ENCODE results near the gene MED25. TPM values are rescaled to one million over a fixed set of nuclear protein-coding genes. Genes with fewer than 3 reads are reported as not detected.

MED25 gene
- total and polyA plus RNA-seq, 9 of the 15 experiments (the other 6 are each of a cell fraction or from before 2014, with no cell fraction given): 4.1 to 93.9 (median 19.3) TPM

DNA sequence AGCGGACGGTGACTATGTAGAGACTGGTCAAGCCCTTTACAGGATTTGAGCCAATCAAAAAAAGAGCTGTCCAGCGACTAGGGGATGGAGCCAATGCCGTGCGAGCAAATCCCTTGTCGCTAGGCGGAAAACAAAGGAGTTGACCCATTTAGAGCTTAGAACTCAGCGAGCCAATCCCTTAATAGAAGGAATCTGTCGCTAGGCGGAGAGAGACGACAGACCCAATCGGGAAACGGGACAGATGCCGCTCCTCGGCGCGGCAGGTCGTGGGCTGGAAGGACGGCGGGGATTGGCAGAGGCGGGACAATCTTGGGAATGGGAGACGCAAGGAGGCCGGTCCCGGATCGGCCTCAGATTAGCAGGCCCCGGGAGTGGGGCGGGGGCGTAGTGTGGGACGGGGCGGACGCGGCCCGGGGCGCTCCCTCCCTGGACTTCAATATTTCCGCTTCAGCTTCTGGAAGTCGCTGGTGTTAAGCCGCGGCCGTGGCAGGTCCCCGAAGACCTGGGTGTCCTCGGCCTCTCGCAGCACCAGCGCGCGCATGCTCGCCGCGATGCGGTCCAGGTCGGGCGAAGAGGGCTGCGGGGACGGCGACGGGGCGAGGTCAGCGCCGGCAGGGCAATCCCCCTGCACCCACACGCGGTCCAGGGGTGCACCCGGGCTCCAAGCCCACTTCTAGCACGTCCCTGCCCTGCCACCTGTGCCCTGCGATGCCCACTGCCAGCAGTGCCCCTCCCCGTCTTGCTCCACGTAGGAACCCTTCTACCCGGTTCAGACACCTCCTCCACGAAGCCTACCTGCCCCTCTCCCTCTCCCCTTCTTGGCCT is 51.6 kb downstream of the MED25 start (continued):
- TF ChIP-seq, protein P1, sequence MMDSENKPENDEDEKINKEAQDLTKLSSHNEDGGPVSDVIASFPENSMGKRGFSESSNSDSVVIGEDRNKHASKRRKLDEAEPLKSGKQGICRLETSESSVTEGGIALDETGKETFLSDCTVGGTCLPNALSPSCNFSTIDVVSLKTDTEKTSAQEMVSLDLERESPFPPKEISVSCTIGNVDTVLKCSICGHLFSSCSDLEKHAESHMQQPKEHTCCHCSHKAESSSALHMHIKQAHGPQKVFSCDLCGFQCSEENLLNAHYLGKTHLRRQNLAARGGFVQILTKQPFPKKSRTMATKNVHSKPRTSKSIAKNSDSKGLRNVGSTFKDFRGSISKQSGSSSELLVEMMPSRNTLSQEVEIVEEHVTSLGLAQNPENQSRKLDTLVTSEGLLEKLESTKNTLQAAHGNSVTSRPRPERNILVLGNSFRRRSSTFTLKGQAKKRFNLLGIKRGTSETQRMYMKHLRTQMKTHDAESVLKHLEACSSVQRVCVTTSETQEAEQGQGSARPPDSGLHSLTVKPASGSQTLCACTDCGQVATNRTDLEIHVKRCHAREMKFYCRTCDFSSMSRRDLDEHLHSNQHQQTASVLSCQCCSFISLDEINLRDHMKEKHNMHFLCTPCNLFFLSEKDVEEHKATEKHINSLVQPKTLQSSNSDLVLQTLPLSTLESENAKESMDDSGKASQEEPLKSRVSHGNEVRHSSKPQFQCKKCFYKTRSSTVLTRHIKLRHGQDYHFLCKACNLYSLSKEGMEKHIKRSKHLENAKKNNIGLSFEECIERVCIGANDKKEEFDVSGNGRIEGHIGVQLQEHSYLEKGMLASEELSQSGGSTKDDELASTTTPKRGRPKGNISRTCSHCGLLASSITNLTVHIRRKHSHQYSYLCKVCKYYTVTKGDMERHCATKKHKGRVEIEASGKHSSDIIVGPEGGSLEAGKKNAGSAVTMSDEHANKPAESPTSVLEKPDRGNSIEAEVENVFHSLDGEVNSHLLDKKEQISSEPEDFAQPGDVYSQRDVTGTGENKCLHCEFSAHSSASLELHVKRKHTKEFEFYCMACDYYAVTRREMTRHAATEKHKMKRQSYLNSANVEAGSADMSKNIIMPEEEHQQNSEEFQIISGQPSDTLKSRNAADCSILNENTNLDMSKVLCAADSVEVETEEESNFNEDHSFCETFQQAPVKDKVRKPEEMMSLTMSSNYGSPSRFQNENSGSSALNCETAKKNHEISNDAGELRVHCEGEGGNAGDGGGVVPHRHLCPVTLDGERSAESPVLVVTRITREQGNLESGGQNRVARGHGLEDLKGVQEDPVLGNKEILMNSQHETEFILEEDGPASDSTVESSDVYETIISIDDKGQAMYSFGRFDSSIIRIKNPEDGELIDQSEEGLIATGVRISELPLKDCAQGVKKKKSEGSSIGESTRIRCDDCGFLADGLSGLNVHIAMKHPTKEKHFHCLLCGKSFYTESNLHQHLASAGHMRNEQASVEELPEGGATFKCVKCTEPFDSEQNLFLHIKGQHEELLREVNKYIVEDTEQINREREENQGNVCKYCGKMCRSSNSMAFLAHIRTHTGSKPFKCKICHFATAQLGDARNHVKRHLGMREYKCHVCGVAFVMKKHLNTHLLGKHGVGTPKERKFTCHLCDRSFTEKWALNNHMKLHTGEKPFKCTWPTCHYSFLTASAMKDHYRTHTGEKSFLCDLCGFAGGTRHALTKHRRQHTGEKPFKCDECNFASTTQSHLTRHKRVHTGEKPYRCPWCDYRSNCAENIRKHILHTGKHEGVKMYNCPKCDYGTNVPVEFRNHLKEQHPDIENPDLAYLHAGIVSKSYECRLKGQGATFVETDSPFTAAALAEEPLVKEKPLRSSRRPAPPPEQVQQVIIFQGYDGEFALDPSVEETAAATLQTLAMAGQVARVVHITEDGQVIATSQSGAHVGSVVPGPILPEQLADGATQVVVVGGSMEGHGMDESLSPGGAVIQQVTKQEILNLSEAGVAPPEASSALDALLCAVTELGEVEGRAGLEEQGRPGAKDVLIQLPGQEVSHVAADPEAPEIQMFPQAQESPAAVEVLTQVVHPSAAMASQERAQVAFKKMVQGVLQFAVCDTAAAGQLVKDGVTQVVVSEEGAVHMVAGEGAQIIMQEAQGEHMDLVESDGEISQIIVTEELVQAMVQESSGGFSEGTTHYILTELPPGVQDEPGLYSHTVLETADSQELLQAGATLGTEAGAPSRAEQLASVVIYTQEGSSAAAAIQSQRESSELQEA (IDR thresholded peaks at IDR 0.05; ENCODE audit: low read depth): no peak
- TF ChIP-seq SETDB1 (IDR thresholded peaks at IDR 0.05; ENCODE audit: low read length) (no peak), MTA3 (IDR thresholded peaks at IDR 0.05; ENCODE audit: borderline replicate concordance) (peak; percentile 40; the same call in 1 of the 2 replicates), CBX3 (IDR thresholded peaks at IDR 0.05; ENCODE audit: borderline replicate concordance in 1 of 2, low read length in 2 of 2) (no peak), ZNF699 (CRISPR knock-in tag; IDR thresholded peaks at IDR 0.05; ENCODE audit: insufficient replicate concordance) (no peak), ZNF445 (CRISPR knock-in tag; IDR thresholded peaks at IDR 0.05; ENCODE audit: low read depth) (no peak), TARDBP (IDR thresholded peaks at IDR 0.05) (peak; percentile 99), CEBPG (CRISPR knock-in tag; IDR thresholded peaks at IDR 0.05) (no peak), CEBPG (tag; conservative IDR thresholded peaks at IDR 0.05 in 1 of 2, IDR thresholded peaks at IDR 0.05 in 1 of 2) (no peak), ZNF57 (CRISPR knock-in tag; IDR thresholded peaks at IDR 0.05) (no peak), ZNF79 (CRISPR knock-in tag; IDR thresholded peaks at IDR 0.05; ENCODE audit: low read depth) (no peak), PHB2 (IDR thresholded peaks at IDR 0.05; ENCODE audit: low read depth) (no peak), PYGO2 (tag; IDR thresholded peaks at IDR 0.05) (no peak), DIDO1 (tag; IDR thresholded peaks at IDR 0.05; ENCODE audit: low read depth) (no peak)
- TF ChIP-seq, protein P2, sequence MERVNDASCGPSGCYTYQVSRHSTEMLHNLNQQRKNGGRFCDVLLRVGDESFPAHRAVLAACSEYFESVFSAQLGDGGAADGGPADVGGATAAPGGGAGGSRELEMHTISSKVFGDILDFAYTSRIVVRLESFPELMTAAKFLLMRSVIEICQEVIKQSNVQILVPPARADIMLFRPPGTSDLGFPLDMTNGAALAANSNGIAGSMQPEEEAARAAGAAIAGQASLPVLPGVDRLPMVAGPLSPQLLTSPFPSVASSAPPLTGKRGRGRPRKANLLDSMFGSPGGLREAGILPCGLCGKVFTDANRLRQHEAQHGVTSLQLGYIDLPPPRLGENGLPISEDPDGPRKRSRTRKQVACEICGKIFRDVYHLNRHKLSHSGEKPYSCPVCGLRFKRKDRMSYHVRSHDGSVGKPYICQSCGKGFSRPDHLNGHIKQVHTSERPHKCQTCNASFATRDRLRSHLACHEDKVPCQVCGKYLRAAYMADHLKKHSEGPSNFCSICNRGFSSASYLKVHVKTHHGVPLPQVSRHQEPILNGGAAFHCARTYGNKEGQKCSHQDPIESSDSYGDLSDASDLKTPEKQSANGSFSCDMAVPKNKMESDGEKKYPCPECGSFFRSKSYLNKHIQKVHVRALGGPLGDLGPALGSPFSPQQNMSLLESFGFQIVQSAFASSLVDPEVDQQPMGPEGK (CRISPR knock-in tag; IDR thresholded peaks at IDR 0.05; ENCODE audit: borderline replicate concordance): no peak
- TF ChIP-seq, protein P3, sequence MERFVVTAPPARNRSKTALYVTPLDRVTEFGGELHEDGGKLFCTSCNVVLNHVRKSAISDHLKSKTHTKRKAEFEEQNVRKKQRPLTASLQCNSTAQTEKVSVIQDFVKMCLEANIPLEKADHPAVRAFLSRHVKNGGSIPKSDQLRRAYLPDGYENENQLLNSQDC (CRISPR knock-in tag; IDR thresholded peaks at IDR 0.05): no peak

Data from K562 (cell line).